ENCODE data around the gene NOC3L.

The NOC3L gene

DNA sequence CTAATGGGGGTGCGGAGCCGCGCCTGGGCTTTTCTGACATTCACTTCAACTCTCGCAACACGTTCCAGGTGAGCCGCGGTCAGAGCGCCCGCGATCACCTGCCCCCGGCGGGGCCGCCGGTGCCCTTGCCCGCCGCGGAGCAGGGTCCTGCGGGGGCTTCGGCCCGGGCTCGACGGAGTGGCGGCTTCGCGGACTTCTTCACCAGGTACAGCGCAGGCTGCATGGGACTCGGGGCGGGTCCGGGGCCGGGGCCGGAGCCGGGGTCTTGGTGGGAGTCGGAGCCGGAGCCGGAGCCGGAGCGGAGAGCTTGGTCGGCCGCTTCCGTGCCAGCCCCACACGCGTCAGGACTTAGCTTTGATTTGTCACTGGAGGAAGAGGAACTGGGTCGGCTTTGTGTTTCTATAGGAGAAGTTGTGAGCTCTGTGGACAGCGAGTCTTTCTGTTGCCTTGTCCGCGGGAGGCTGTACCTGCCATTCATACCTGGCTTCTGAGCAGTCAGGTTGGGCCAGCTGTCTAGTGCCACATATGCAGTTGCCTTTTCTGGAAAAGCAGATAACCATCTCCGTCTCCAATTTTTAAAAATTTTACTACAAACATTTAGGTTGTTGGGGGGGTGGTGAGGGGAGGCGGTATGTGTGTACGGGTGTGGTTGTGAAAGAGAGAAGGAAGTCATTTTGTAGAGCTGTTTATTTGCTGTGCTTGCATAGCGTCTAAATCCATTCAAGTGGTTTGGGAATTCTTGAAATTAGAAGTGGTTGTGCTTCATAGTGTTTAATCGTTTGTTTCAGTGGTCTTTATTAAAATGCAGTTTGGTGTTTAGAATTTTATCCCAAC, 40.9 kb upstream of the NOC3L start (continued):
- TF ChIP-seq, protein P1, sequence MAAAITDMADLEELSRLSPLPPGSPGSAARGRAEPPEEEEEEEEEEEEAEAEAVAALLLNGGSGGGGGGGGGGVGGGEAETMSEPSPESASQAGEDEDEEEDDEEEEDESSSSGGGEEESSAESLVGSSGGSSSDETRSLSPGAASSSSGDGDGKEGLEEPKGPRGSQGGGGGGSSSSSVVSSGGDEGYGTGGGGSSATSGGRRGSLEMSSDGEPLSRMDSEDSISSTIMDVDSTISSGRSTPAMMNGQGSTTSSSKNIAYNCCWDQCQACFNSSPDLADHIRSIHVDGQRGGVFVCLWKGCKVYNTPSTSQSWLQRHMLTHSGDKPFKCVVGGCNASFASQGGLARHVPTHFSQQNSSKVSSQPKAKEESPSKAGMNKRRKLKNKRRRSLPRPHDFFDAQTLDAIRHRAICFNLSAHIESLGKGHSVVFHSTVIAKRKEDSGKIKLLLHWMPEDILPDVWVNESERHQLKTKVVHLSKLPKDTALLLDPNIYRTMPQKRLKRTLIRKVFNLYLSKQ (tag by site-specific recombination; IDR thresholded peaks at IDR 0.05; ENCODE audit: borderline replicate concordance): no peak
- TF ChIP-seq ZBTB7A (tag by site-specific recombination; IDR thresholded peaks at IDR 0.05; ENCODE audit: low read depth) (no peak), ZSCAN30 (tag by site-specific recombination; IDR thresholded peaks at IDR 0.05) (no peak), ZNF76 (tag by site-specific recombination; IDR thresholded peaks at IDR 0.05; ENCODE audit: borderline replicate concordance, low read depth) (no peak), BCL11B (tag by site-specific recombination; IDR thresholded peaks at IDR 0.05; ENCODE audit: low read depth) (no peak), ZNF140 (tag by site-specific recombination; IDR thresholded peaks at IDR 0.05) (no peak), ZNF610 (tag by site-specific recombination; IDR thresholded peaks at IDR 0.05; ENCODE audit: borderline replicate concordance) (no peak), ZFP3 (tag by site-specific recombination; IDR thresholded peaks at IDR 0.05; ENCODE audit: low read depth) (no peak), ZNF529 (tag by site-specific recombination; IDR thresholded peaks at IDR 0.05; ENCODE audit: insufficient replicate concordance) (no peak), SP7 (tag by site-specific recombination; IDR thresholded peaks at IDR 0.05) (peak; percentile 29; the same call in 1 of the 2 replicates), ZNF571 (tag by site-specific recombination; IDR thresholded peaks at IDR 0.05) (no peak), GLI2 (tag by site-specific recombination; IDR thresholded peaks at IDR 0.05; ENCODE audit: borderline replicate concordance, low read depth) (no peak), ZNF23 (tag by site-specific recombination; IDR thresholded peaks at IDR 0.05; ENCODE audit: borderline replicate concordance) (no peak), ZNF223 (tag by site-specific recombination; IDR thresholded peaks at IDR 0.05) (no peak), ZNF112 (tag by site-specific recombination; IDR thresholded peaks at IDR 0.05) (no peak), ZNF561 (tag by site-specific recombination; IDR thresholded peaks at IDR 0.05; ENCODE audit: borderline replicate concordance) (peak; percentile 11; the same call in 1 of the 2 replicates), HOXD13 (CRISPR knock-in tag; IDR thresholded peaks at IDR 0.05; ENCODE audit: borderline replicate concordance) (no peak), ZNF514 (tag by site-specific recombination; IDR thresholded peaks at IDR 0.05) (no peak), ZNF549 (tag by site-specific recombination; IDR thresholded peaks at IDR 0.05) (no peak), ZNF266 (tag by site-specific recombination; IDR thresholded peaks at IDR 0.05; ENCODE audit: low read depth) (no peak), GFI1B (tag by site-specific recombination; IDR thresholded peaks at IDR 0.05) (peak; percentile 70; the same call in 1 of the 2 replicates), ZIC2 (tag by site-specific recombination; IDR thresholded peaks at IDR 0.05) (no peak), ZNF768 (tag by site-specific recombination; IDR thresholded peaks at IDR 0.05) (no peak), ZNF654 (tag by site-specific recombination; IDR thresholded peaks at IDR 0.05; ENCODE audit: low read depth) (0 out of 2 replicates have a peak, but pooled peaks have one; percentile 2), PRDM1 (tag by site-specific recombination; IDR thresholded peaks at IDR 0.05) (peak; percentile 90), ZBTB20 (tag by site-specific recombination; IDR thresholded peaks at IDR 0.05) (peak; percentile 77), ZNF354C (tag by site-specific recombination; IDR thresholded peaks at IDR 0.05; ENCODE audit: borderline replicate concordance, low read depth) (no peak)
- TF ChIP-seq, protein P2, sequence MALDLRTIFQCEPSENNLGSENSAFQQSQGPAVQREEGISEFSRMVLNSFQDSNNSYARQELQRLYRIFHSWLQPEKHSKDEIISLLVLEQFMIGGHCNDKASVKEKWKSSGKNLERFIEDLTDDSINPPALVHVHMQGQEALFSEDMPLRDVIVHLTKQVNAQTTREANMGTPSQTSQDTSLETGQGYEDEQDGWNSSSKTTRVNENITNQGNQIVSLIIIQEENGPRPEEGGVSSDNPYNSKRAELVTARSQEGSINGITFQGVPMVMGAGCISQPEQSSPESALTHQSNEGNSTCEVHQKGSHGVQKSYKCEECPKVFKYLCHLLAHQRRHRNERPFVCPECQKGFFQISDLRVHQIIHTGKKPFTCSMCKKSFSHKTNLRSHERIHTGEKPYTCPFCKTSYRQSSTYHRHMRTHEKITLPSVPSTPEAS (tag by site-specific recombination; IDR thresholded peaks at IDR 0.05): no peak
- TF ChIP-seq, protein P3, sequence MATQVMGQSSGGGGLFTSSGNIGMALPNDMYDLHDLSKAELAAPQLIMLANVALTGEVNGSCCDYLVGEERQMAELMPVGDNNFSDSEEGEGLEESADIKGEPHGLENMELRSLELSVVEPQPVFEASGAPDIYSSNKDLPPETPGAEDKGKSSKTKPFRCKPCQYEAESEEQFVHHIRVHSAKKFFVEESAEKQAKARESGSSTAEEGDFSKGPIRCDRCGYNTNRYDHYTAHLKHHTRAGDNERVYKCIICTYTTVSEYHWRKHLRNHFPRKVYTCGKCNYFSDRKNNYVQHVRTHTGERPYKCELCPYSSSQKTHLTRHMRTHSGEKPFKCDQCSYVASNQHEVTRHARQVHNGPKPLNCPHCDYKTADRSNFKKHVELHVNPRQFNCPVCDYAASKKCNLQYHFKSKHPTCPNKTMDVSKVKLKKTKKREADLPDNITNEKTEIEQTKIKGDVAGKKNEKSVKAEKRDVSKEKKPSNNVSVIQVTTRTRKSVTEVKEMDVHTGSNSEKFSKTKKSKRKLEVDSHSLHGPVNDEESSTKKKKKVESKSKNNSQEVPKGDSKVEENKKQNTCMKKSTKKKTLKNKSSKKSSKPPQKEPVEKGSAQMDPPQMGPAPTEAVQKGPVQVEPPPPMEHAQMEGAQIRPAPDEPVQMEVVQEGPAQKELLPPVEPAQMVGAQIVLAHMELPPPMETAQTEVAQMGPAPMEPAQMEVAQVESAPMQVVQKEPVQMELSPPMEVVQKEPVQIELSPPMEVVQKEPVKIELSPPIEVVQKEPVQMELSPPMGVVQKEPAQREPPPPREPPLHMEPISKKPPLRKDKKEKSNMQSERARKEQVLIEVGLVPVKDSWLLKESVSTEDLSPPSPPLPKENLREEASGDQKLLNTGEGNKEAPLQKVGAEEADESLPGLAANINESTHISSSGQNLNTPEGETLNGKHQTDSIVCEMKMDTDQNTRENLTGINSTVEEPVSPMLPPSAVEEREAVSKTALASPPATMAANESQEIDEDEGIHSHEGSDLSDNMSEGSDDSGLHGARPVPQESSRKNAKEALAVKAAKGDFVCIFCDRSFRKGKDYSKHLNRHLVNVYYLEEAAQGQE (tag by site-specific recombination; IDR thresholded peaks at IDR 0.05): 0 out of 2 replicates have a peak, but pooled peaks have one; percentile 63
- TF ChIP-seq, protein P4, sequence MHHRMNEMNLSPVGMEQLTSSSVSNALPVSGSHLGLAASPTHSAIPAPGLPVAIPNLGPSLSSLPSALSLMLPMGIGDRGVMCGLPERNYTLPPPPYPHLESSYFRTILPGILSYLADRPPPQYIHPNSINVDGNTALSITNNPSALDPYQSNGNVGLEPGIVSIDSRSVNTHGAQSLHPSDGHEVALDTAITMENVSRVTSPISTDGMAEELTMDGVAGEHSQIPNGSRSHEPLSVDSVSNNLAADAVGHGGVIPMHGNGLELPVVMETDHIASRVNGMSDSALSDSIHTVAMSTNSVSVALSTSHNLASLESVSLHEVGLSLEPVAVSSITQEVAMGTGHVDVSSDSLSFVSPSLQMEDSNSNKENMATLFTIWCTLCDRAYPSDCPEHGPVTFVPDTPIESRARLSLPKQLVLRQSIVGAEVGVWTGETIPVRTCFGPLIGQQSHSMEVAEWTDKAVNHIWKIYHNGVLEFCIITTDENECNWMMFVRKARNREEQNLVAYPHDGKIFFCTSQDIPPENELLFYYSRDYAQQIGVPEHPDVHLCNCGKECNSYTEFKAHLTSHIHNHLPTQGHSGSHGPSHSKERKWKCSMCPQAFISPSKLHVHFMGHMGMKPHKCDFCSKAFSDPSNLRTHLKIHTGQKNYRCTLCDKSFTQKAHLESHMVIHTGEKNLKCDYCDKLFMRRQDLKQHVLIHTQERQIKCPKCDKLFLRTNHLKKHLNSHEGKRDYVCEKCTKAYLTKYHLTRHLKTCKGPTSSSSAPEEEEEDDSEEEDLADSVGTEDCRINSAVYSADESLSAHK (tag by site-specific recombination; IDR thresholded peaks at IDR 0.05): no peak

Data from HEK293 (cell line).